Activated naive CD4-positive, alpha-beta T cell treated with anti-CD3 and anti-CD28 coated beads, Interleukin-2, amount 10 ng/mL, durations not matched to agents 7 days and 5 days (primary cell): Measurements from ENCODE around the gene CPNE2.

Experiments used
- CTCF ChIA-PET: fragments of 350-600 bp; sonication (Branson Sonifier 250); formaldehyde crosslinking; loops from one replicate; lab custom pipeline; 2021; ENCODE audit warnings: antibody characterized with exemption; lab: Charles Lee
- DNase-seq: peaks from one replicate; pipeline ENCODE4 v3.0.0-alpha.2; 2020
- H3K27ac Mint-ChIP-seq: one replicate; pipeline ENCODE4 v1.8.0; 2021; ENCODE audit warnings: mild to moderate bottlenecking, moderate library complexity, mixed read lengths
- H3K27me3 Mint-ChIP-seq: one replicate; pipeline ENCODE4 v1.8.0; 2021; ENCODE audit warnings: mild to moderate bottlenecking, mixed read lengths
- H3K36me3 Mint-ChIP-seq: one replicate; pipeline ENCODE4 v1.8.0; 2021; ENCODE audit warnings: mixed read lengths
- H3K4me1 Mint-ChIP-seq: one replicate; pipeline ENCODE4 v1.8.0; 2021; ENCODE audit warnings: mixed read lengths
- H3K4me3 Mint-ChIP-seq: one replicate; pipeline ENCODE4 v1.8.0; 2021; ENCODE audit warnings: mild to moderate bottlenecking, moderate library complexity, mixed read lengths
- H3K9me3 Mint-ChIP-seq: one replicate; pipeline ENCODE4 v1.8.0; 2021; ENCODE audit warnings: mixed read lengths

CPNE2 gene

GRCh38 chr16:57091975-57092785 is at the start of gene CPNE2:
CPNE2 (plus strand) TSS chr16:57092583; CDS start chr16:57110743, 18,160 bp downstream.
- H3K27me3 Mint-ChIP-seq = peaks cover 61% of the 10 kb centered on the region
- H3K27ac Mint-ChIP-seq = no peak within 1 kb of the TSS
- no peaks in the 10 kb centered on the region for H3K9me3 Mint-ChIP-seq
- CTCF ChIA-PET = interaction anchor here (0.6 to 2.8 kb wide), 21 partner anchors 9 to 325 kb away, joined by 3 to 14 read pairs (median 5); partner anchors contain the start of genes PSME3IP1 and RSPRY1
- H3K4me3 Mint-ChIP-seq = peak within 1 kb of the TSS; percentile 77
- peak; percentile 58 for DNase-seq
- H3K36me3 Mint-ChIP-seq = no peaks in the 10 kb centered on the region
- peaks cover 14% of the 10 kb centered on the region for H3K4me1 Mint-ChIP-seq

- peak overlapping the region; percentile 98 for H3K27ac Mint-ChIP-seq
- H3K9me3 Mint-ChIP-seq = peaks cover 4% of the 10 kb centered on the region
- H3K4me1 Mint-ChIP-seq = peaks cover 63% of the 10 kb centered on the region
- H3K4me3 Mint-ChIP-seq = no peak overlapping the region
- no peak for DNase-seq
- no peaks in the 10 kb centered on the region for H3K27me3 Mint-ChIP-seq
- peaks cover 76% of the 10 kb centered on the region for H3K36me3 Mint-ChIP-seq
- CTCF ChIA-PET = interaction anchor here (1.0 to 7.3 kb wide), 4 partner anchors 20 to 78 kb away, joined by 3 to 69 read pairs (median 13); partner anchors contain the start of gene NLRC5
These were observed 49.1 kb upstream of the CPNE2 start for GRCh38 chr16:57043248-57043647.

GRCh38 chr16:57044931-57045693 is 47.3 kb upstream of the CPNE2 start:
- Mint-ChIP-seq H3K27ac (peak overlapping the region; percentile 38), H3K36me3 (peaks cover 74% of the 10 kb centered on the region), H3K27me3 (no peaks in the 10 kb centered on the region), H3K4me1 (peaks cover 45% of the 10 kb centered on the region), H3K9me3 (peaks cover 4% of the 10 kb centered on the region), H3K4me3 (no peak overlapping the region)
- CTCF ChIA-PET = interaction anchor here (1.3 to 2.4 kb wide), 3 partner anchors 79 to 83 kb away, joined by 4 to 12 read pairs (median 11); no protein-coding TSS in a partner anchor
- DNase-seq = no peak

GRCh38 chr16:57045694-57046381 is 46.5 kb upstream of the CPNE2 start:
- peaks cover 74% of the 10 kb centered on the region for H3K36me3 Mint-ChIP-seq
- CTCF ChIA-PET = interaction anchor here (1.3 to 2.4 kb wide), 3 partner anchors 80 to 84 kb away, joined by 4 to 12 read pairs (median 11); no protein-coding TSS in a partner anchor
- H3K4me3 Mint-ChIP-seq = no peak overlapping the region
- DNase-seq = no peak
- peaks cover 4% of the 10 kb centered on the region for H3K9me3 Mint-ChIP-seq
- H3K27me3 Mint-ChIP-seq = no peaks in the 10 kb centered on the region
- peak overlapping the region; percentile 38 for H3K27ac Mint-ChIP-seq
- H3K4me1 Mint-ChIP-seq = peaks cover 39% of the 10 kb centered on the region

GRCh38 chr16:57048095-57048494 is 44.3 kb upstream of the CPNE2 start:
- Mint-ChIP-seq H3K4me3 (no peak overlapping the region), H3K9me3 (no peaks in the 10 kb centered on the region), H3K27me3 (no peaks in the 10 kb centered on the region), H3K4me1 (peaks cover 17% of the 10 kb centered on the region), H3K36me3 (peaks cover 73% of the 10 kb centered on the region), H3K27ac (no peak overlapping the region)
- CTCF ChIA-PET = no interaction called here
- DNase-seq = no peak

GRCh38 chr16:57049678-57050077 is 42.7 kb upstream of the CPNE2 start:
- Mint-ChIP-seq H3K27me3 (no peaks in the 10 kb centered on the region), H3K4me3 (no peak overlapping the region), H3K27ac (no peak overlapping the region), H3K4me1 (peaks cover 8% of the 10 kb centered on the region), H3K9me3 (no peaks in the 10 kb centered on the region), H3K36me3 (peaks cover 73% of the 10 kb centered on the region)
- CTCF ChIA-PET = no interaction called here
- DNase-seq = no peak

- Mint-ChIP-seq H3K4me1 (no peaks in the 10 kb centered on the region), H3K27ac (no peak overlapping the region), H3K36me3 (peaks cover 70% of the 10 kb centered on the region)
These were observed 40.6 kb upstream of the CPNE2 start for GRCh38 chr16:57051696-57052228.

GRCh38 chr16:57053206-57053605 is 39.2 kb upstream of the CPNE2 start:
- CTCF ChIA-PET = interaction anchor here (1.2 to 2.3 kb wide), 2 partner anchors 12 to 89 kb away, joined by 3 to 9 read pairs; no protein-coding TSS in a partner anchor
- Mint-ChIP-seq H3K36me3 (peaks cover 65% of the 10 kb centered on the region), H3K4me3 (no peak overlapping the region), H3K4me1 (no peaks in the 10 kb centered on the region), H3K9me3 (no peaks in the 10 kb centered on the region), H3K27ac (no peak overlapping the region), H3K27me3 (no peaks in the 10 kb centered on the region)
- no peak for DNase-seq

More at GRCh38 chr16:57051696-57052228, 40.6 kb upstream of the CPNE2 start:
- Mint-ChIP-seq H3K4me3 (no peak overlapping the region), H3K27me3 (no peaks in the 10 kb centered on the region), H3K9me3 (no peaks in the 10 kb centered on the region)
- no peak for DNase-seq
- CTCF ChIA-PET = interaction anchor here (0.7 to 1.2 kb wide), 2 partner anchors 13 to 283 kb away, joined by 3 read pairs; no protein-coding TSS in a partner anchor

GRCh38 chr16:57054338-57054737 is 38.0 kb upstream of the CPNE2 start:
- Mint-ChIP-seq H3K9me3 (no peaks in the 10 kb centered on the region), H3K27ac (no peak overlapping the region), H3K36me3 (peaks cover 60% of the 10 kb centered on the region), H3K4me3 (no peak overlapping the region), H3K4me1 (no peaks in the 10 kb centered on the region), H3K27me3 (no peaks in the 10 kb centered on the region)
- CTCF ChIA-PET = interaction anchor here (2.3 kb wide), 1 partner anchor 90 kb away, joined by 9 read pairs; no protein-coding TSS in a partner anchor
- no peak for DNase-seq

GRCh38 chr16:57054771-57055170 is 37.6 kb upstream of the CPNE2 start:
- H3K27ac Mint-ChIP-seq = no peak overlapping the region
- no peak for DNase-seq
- no peak overlapping the region for H3K4me3 Mint-ChIP-seq
- CTCF ChIA-PET = interaction anchor here (2.3 kb wide), 1 partner anchor 91 kb away, joined by 9 read pairs; no protein-coding TSS in a partner anchor
- H3K27me3 Mint-ChIP-seq = no peaks in the 10 kb centered on the region
- H3K4me1 Mint-ChIP-seq = peaks cover 2% of the 10 kb centered on the region
- H3K36me3 Mint-ChIP-seq = peaks cover 63% of the 10 kb centered on the region
- no peaks in the 10 kb centered on the region for H3K9me3 Mint-ChIP-seq

- Mint-ChIP-seq H3K27me3 (no peaks in the 10 kb centered on the region), H3K36me3 (peaks cover 68% of the 10 kb centered on the region), H3K27ac (peak overlapping the region; percentile 47)
These were observed 36.7 kb upstream of the CPNE2 start for GRCh38 chr16:57055671-57056070.

GRCh38 chr16:57058291-57058861 is 34.0 kb upstream of the CPNE2 start:
- no peaks in the 10 kb centered on the region for H3K27me3 Mint-ChIP-seq
- CTCF ChIA-PET = no interaction called here
- DNase-seq = no peak
- H3K27ac Mint-ChIP-seq = peak overlapping the region; percentile 59
- H3K9me3 Mint-ChIP-seq = no peaks in the 10 kb centered on the region
- peaks cover 2% of the 10 kb centered on the region for H3K4me1 Mint-ChIP-seq
- H3K36me3 Mint-ChIP-seq = peaks cover 65% of the 10 kb centered on the region
- no peak overlapping the region for H3K4me3 Mint-ChIP-seq

More at GRCh38 chr16:57055671-57056070, 36.7 kb upstream of the CPNE2 start:
- H3K9me3 Mint-ChIP-seq = no peaks in the 10 kb centered on the region
- DNase-seq = no peak
- no peak overlapping the region for H3K4me3 Mint-ChIP-seq
- CTCF ChIA-PET = no interaction called here
- H3K4me1 Mint-ChIP-seq = peaks cover 2% of the 10 kb centered on the region
